K562 (cell line): ENCODE results near the gene MED29. TPM values are rescaled to one million over a fixed set of nuclear protein-coding genes. Genes with fewer than 3 reads are reported as not detected.
A peak's percentile ranks its signal among the peaks of the same experiment; 100 is the strongest.

Source experiments
- ARNT ChIP-seq, 2 experiments: fragments of 450-650 bp; IDR thresholded peaks; 2 replicates each; pipeline ENCODE4 v1.6.1; 2016; ENCODE audit warnings: mild to moderate bottlenecking in 1 of 2
- ATF1 ChIP-seq, 2 experiments: fragments of 450-650 bp in 1 of 2; IDR thresholded peaks; 2 replicates each; pipeline ENCODE4 v1.6.1; 2016; ENCODE audit warnings: missing compliant biosample characterization in 1 of 2, missing genetic modification characterization in 1 of 2
- ATF3 ChIP-seq, 2 experiments: fragments of 450-650 bp in 1 of 2; sonication (generic) in 1 of 2; formaldehyde crosslinking in 1 of 2; IDR thresholded peaks in 1 of 2; conservative IDR thresholded peaks in 1 of 2; 2 replicates each; pipeline versions ENCODE4 v1.6.1 to v1.8.1; 2016 to 2023; ENCODE audit warnings: mild to moderate bottlenecking in 2 of 2, moderate library complexity in 2 of 2, inconsistent platforms in 1 of 2, missing genetic modification reagents in 1 of 2
- CSDE1 ChIP-seq, 2 experiments: fragments of 450-650 bp; IDR thresholded peaks; 2 replicates each; pipeline ENCODE4 v1.6.1; 2016; ENCODE audit warnings: mild to moderate bottlenecking in 1 of 2
- HMGXB4 ChIP-seq: sonication (generic); formaldehyde crosslinking; IDR thresholded peaks from 2 replicates; pipeline ENCODE4 v1.8.1; 2023; ENCODE audit warnings: mild to moderate bottlenecking, missing genetic modification reagents
- KLF10 ChIP-seq: fragments of 250-450 bp; sonication (Bioruptor Pico); IDR thresholded peaks from 2 replicates; pipeline ENCODE4 v1.6.1; 2021; ENCODE audit warnings: matching md5 sums
- MAFK ChIP-seq: IDR thresholded peaks from 2 replicates; pipeline ENCODE4 v1.6.1; 2011; ENCODE audit warnings: low read length, improper control_type of control experiment
- MEF2D ChIP-seq: conservative IDR thresholded peaks from 2 replicates; pipeline ENCODE4 v1.6.1; 2016; ENCODE audit warnings: low read depth, missing genetic modification characterization, missing compliant biosample characterization
- MNT ChIP-seq, 2 experiments: fragments of 450-650 bp; conservative IDR thresholded peaks; 2 replicates each; pipeline ENCODE4 v1.6.1; 2017; ENCODE audit warnings: mild to moderate bottlenecking in 2 of 2, moderate library complexity in 2 of 2
- NFXL1 ChIP-seq: fragments of 450-650 bp; formaldehyde crosslinking; IDR thresholded peaks from 2 replicates; pipeline ENCODE4 v1.4.0; 2021; ENCODE audit warnings: mild to moderate bottlenecking
- RAD21 ChIP-seq, 2 experiments: fragments of 250-450 bp in 1 of 2; fragments of 450-650 bp in 1 of 2; sonication (Bioruptor Pico) in 1 of 2; formaldehyde crosslinking in 1 of 2; IDR thresholded peaks in 1 of 2; conservative IDR thresholded peaks in 1 of 2; 2 replicates each; pipeline versions ENCODE4 v1.4.0 to v1.8.0; 2020 to 2022; ENCODE audit warnings: mild to moderate bottlenecking in 2 of 2, moderate library complexity in 1 of 2
- TFAP4 ChIP-seq: sonication (generic); formaldehyde crosslinking; IDR thresholded peaks from 2 replicates; pipeline ENCODE4 v1.8.0; 2022; ENCODE audit warnings: missing genetic modification reagents, mild to moderate bottlenecking, moderate library complexity, borderline replicate concordance
- TOE1 ChIP-seq, 2 experiments: fragments of 450-650 bp in 1 of 2; sonication (generic) in 1 of 2; formaldehyde crosslinking in 1 of 2; IDR thresholded peaks; 2 replicates each; pipeline versions ENCODE4 v1.7.1 to v1.8.0; 2016 to 2022; ENCODE audit warnings: borderline replicate concordance in 2 of 2, mild to moderate bottlenecking in 2 of 2, antibody characterized with exemption in 1 of 2, inconsistent platforms in 1 of 2, low read depth in 1 of 2, missing genetic modification reagents in 1 of 2, moderate library complexity in 1 of 2
- ZBTB8A ChIP-seq: fragments of 450-650 bp; IDR thresholded peaks from 2 replicates; pipeline ENCODE4 v1.6.1; 2018; ENCODE audit warnings: mild to moderate bottlenecking, moderate library complexity; ENCODE audit not compliant: partially characterized antibody
- ZNF282 ChIP-seq: sonication (generic); formaldehyde crosslinking; IDR thresholded peaks from 2 replicates; pipeline ENCODE4 v1.8.1; 2023; ENCODE audit warnings: missing genetic modification reagents
- ZNF695 ChIP-seq: fragments of 450-650 bp; formaldehyde crosslinking; IDR thresholded peaks from 2 replicates; pipeline ENCODE4 v1.4.0; 2020; ENCODE audit warnings: mild to moderate bottlenecking, moderate library complexity
- polyA plus RNA-seq, 8 experiments: library from polyadenylated mRNA; depleted of rRNA in 4 of 8; stranded (reverse) in 5 of 8; unstranded in 3 of 8; fragments of >200 nt; fragmentation: Nextera tagmentation in 2 of 8; fragmentation: Illumina TruSeq in 1 of 8; extraction: Ambion mirVana in 2 of 8; extraction: Trizol in 1 of 8; gene quantifications; 2 replicates each; pipeline versions ENCODE4 v1.2.1 to v1.2.3, GENCODE V29; 2011 to 2014; ENCODE audit warnings: inconsistent platforms in 1 of 8, missing spikeins in 1 of 8
- total RNA-seq, 7 experiments: library from RNA; depleted of rRNA in 6 of 7; stranded (reverse); fragments of >200 nt in 6 of 7; fragmentation: Illumina TruSeq in 2 of 7; extraction: Trizol in 2 of 7; gene quantifications; 2 replicates each; pipeline versions ENCODE4 v1.2.1 to v1.2.3, GENCODE V29; 2011 to 2021; ENCODE audit warnings: low replicate concordance in 1 of 7

MED29 gene
- total and polyA plus RNA-seq, 9 of the 15 experiments (the other 6 are each of a cell fraction or from before 2014, with no cell fraction given), result 1.8 to 22.6 (median 12.4) TPM

GRCh38 chr19:39406656-39407409, 15.7 kb downstream of the MED29 start, which contains the start of gene ZFP36 (continued):
- TF ChIP-seq ZBTB8A (no peak), ATF1 (CRISPR knock-in tag; IDR thresholded peaks at IDR 0.05) (no peak), ATF1 (tag; IDR thresholded peaks at IDR 0.05) (no peak; the same call in 1 of the 2 replicates), MAFK (no peak), HMGXB4 (peak; percentile 47; the same call in 1 of the 2 replicates), ZNF695 (CRISPR knock-in tag) (no peak), ATF3 (IDR thresholded peaks at IDR 0.05) (no peak), ATF3 (CRISPR knock-in tag; conservative IDR thresholded peaks at IDR 0.05) (peak; percentile 55; the same call in 1 of the 2 replicates), NFXL1 (no peak), TOE1 (IDR thresholded peaks at IDR 0.05; ENCODE audit: borderline replicate concordance) (0 out of 2 replicates have a peak, but pooled peaks have one; percentile 16), TOE1 (CRISPR knock-in tag; IDR thresholded peaks at IDR 0.05; ENCODE audit: borderline replicate concordance, low read depth) (no peak), CSDE1 (IDR thresholded peaks at IDR 0.05) (no peak), MEF2D (tag) (no peak), KLF10 (CRISPR knock-in tag) (no peak), ZNF282 (CRISPR knock-in tag) (no peak), ARNT (IDR thresholded peaks at IDR 0.05) (no peak), MNT (conservative IDR thresholded peaks at IDR 0.05) (peak; percentile 34 to 67), TFAP4 (CRISPR knock-in tag) (peak; percentile 61), RAD21 (CRISPR knock-in tag; conservative IDR thresholded peaks at IDR 0.05 in 1 of 2, IDR thresholded peaks at IDR 0.05 in 1 of 2) (no peak)
